GM18502 (cell line): Measurements from ENCODE around the gene ADPRM.
"Not testable (repeated sequence)": the region's sequence is repeated elsewhere in the genome, so short reads cannot be mapped to it uniquely, and the experiment has no call there.

Experiments
- ATAC-seq: cut with Tn5 transposase; IDR thresholded peaks from one replicate; pipeline ENCODE4 v1.9.1; 2021; ENCODE audit warnings: mild to moderate bottlenecking; ENCODE audit not compliant: unreplicated experiment, poor library complexity

The ADPRM gene

DNA sequence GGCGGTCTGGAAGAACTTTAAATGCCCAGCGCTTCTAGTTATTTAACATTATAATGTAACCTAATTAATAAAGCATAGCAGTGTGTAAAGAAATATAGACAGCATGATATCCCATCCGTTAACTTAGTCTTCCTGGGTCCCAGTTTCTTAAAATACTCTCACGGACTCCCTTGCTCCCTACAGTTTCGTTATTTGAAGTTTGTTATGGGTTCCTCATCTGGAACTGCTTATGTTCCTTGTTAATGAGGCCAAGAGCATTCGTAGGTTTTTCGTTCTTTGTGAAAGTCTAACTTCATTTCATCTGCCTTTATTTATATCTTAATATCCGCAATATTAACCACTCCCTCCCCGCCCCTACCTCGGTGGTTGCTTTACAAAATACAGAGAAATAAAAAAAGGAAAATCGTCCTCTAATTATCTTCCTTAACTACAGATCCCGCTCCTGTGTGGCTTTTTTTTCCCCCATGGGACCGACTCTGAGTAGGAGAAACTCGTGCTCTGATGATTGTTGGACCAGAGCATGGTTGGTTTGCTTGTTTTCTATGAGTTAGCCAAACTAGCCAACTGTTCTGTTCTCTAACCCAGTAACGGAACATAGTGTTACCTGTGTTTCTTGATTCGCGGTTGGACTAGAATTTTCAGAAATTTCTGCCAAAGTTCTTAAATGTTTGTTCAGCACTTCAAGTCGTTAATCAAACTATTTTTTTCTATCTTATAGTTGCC, 863 bp downstream of the ADPRM start:
- no peak for ATAC-seq

DNA sequence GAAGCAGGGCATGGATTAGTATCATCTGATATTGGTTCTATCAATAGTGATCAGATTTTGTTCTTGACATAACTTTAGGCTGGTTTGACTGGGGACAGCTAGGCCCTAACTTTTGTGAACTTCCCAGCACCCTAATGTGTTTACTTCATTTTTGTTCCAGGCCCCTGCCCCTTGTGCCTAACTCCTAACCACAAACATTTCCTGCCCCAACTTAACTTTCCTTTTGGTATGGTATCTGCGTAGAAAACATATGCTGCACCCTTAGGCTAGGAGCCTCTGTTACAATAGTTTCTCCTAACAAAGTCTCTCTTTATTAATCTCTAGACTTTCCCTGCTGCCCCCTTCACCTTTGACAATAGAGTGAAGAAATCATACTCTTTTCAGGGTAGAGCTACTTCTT, 2.5 kb downstream of the ADPRM start:
- no peak for ATAC-seq

DNA sequence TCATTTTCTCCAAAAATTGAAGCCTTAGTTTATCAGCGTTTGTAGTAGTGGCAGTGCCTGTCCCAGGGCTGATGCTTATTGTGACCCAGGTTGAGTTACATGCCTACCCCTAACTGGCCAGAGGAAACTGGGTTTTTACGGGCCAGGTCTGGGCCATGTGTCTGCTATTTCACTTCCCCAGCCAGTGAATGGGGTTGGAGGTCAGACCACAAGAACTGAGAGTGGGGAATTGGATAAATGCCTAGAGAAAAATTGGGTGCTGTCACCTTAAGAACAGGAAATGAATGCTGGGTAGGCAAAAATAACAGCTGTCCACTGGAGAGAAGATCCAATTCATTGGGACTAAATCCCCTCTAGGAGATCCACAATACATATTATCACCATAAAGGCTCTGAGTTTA, 5.2 kb downstream of the ADPRM start:
- ATAC-seq, result no peak

DNA sequence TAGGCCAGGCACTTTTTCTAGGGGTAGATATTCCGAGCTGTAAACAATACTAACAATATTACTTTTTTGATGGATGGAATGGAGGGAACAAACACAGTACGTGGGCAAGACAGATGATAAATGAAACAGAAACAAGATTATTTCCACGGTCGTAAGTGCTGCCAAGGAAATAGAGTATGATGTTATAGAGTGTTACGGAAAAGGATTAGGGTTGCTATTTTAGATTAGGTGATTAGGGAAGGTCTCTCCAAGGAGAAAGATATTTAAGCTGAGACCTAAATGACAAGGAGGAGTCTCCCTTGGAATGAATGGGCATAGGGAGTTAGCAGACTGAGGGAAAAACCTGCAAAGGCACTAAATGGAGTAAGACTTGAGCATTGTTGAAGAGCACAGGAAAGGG, 8.3 kb downstream of the ADPRM start:
- ATAC-seq, result no peak

DNA sequence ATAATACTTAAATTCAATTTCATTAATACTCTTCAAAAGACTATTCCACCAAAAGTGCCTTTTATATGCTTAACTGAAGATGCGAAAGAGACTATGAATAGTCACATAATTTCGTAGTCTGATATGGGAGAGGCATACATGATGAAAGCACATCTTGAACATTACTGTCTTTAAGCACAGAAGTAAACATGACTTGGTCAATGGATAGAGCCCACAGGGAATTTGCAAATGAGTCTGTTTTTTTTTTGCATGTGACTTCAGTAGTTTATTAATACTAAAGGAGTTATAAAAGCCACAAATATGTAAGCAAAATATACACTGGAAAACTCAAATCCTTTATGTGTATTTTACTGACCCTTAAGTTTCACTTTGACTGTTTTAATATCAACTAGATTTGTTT, 15.9 kb downstream of the ADPRM start:
- no peak for ATAC-seq

DNA sequence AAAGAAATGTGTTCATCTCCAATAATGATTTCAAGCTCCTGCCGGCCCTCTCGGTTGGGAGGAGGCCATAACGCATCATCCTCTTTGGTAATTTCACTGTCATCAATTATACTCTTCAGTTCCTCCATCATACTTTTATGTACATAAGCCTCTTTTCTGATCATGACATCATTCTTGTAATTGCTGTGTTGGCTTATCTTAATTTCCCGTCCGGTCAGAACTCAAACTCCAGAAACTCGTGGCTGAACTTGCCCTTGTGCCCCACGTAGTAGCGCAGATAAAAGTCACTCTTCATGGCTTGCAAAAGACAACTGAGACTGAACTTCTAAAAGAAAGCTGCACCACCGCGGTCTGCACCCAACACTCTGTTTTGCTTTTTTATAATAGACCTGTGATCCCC, 18.8 kb downstream of the ADPRM start:
- ATAC-seq, result no peak

DNA sequence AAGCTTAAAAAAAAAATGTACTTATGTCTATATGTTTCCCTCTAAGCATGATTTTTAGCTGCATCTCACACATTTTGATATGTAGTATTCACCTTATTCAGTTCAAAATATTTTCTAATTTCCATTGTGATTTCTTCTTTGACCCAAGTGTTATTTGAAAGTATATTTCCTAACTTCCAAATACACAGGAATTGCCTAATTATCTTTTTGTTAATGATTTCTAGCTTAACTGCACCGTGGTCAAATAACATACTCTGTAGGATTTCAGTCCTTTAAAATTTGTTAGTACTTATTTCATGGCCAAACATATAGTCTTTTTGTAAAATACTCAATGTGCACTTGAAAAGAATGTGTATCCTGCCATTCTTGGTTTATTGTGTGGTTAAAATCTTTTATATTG, 21.2 kb downstream of the ADPRM start:
- ATAC-seq, result no peak

DNA sequence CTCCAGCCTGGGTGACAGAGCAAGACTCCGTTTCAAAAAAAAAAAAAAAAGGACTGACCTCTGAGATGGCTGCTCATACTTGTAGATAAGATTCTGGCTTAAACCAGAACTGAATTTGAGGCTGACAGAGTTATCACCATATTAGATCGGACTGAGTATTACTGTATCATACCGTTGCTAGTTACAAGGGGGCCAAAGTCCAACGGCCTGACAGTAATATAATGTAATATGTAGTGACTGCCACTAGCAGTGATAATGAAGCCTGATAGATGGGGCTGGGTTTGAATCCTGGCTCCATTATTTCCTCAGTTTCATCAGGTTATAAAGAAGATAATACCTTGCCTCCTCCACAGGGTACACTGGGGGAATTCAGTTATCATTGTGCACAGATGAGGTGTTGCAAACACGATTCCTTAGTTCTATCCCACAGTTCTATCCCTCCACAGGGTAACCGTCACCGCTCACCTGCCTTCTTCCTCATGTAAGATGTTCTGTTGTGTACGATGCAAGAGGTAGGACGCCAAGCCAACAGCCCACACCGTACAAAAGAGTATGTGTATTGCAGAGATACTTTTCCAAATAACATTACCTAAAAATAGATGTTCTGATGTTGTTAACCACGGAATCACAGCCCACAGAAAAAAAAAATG, 27.3 kb downstream of the ADPRM start:
- no peak for ATAC-seq

DNA sequence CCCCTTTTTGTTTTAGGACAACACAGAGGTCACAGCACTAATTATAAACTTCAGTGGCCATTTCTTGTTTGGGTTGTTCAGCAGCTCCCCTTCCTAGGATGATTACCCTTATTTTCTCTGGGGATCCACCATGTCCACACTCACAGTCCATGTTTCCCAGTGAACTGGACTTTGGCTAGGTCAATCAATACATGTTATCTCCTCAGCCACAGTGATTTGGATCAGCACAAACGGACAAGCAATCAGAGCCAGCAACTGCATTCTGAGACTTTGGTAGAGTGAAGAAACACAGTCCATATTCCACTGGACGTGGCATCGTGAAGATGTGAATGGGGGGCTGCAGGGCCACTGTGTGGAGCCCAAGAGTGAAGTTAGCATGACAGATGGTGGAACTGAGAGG, 27.9 kb downstream of the ADPRM start:
- no peak for ATAC-seq

DNA sequence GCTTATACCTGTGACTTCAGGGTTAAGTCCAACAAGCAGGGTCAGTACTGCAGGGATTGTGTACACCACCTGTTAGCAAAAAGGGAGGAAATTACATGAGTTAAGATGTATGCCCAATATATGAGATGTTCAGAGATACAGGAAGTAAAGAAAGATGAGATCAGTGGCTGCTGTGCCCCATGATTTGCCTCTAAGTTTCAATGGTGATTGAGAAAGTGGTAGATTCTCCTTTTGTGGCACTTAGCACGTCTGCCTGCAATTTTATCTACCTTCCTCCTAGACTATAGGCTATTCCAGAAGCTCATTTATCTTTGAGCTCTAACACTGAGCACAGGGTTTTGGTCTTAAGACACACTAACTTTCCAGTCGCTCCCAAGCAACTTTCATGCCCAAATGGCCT, 28.8 kb downstream of the ADPRM start:
- ATAC-seq, result no peak

DNA sequence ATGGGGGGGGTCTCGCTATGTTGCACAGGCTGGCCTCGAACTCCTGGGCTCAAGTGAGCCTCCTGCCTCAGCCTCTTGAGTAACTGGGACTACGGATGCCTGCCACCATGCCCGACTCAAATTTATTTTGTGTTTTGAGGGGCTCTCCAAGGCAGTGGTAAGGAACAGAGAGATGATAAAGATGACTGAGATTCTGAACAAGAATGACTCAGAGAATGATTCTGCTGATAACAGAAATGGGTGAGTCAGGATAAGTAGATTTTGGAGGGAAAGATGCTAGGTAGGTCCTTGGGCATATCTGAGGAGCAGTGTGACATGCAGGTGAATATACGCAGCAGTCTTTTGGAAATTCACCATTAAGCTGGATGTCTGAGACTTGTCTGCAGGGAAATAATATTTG, 29.8 kb downstream of the ADPRM start:
- ATAC-seq, result no peak

DNA sequence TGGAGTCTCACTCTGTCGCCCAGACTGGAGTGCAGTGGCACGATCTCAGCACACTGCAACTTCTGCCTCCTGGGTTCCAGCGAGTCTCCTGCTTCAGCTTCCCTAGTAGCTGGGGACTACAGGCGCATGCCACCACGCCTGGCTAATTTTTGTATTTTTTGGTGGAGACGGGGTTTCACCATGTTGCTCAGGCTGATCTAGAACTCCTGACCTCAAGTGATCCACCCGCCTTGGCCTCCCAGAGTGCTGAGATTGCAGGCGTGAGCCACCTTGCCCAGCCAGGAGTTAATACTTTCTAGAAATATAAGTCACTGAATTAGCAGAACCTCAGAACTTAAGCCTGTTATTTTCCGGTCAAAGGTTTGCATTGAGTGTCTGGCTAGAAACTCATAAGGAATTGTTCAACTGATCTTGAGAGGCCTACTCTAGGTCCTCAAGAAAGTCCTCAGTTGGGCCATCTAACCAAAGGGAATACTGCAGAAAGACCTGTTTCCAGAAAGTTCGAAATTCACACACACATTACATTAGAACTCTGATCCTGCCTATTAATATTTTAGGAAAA, 31.0 kb downstream of the ADPRM start:
- ATAC-seq, result no peak

DNA sequence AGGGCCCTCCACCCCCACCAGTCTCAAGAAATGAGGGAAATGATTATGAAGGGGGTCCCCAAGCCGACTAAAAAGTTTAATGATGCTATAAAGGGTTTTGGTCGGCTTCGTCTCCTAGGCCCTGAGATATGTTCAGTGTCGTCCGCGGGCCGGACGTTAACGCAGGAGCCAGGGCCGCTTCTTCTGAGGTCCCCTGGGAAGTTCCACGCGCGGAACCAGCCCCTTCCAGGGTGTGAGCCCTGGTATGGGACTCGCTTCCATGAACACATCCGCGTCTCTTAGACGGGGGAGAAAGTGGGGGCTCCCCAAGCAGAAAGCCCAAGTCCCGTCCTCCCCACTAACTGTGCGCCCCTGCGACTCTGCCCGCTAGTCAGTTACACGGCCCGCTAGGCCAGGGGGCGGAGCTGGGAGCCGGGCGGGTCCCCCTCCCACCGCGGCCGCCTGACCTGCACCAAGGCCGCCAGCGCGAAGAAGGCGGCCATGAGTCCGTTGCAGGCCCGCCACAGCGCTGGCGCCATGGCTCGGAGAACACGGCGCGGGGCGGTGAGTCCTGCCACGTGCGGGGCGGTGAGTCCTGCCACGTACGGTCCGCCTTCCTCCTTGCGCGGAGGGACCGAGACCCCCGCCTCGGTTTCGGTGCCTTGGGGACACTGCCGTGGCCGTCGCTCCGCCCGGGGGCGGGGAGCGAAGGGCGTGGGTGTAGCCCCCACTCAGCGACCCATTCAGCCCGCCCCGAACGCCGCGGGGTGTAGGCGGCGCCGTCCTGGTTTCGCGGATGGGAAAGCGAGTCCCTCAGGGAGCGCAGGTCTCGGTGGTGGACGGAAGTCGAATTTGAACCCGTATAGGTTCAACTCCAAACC, 32.2 kb downstream of the ADPRM start, which contains the start of gene TMEM220:
Gene TMEM220, minus strand, starts transcription at position 690 of the 860 bp plus-strand sequence. Its CDS starts 172 bp downstream, at position 518.
- peak; percentile 74 for ATAC-seq

DNA sequence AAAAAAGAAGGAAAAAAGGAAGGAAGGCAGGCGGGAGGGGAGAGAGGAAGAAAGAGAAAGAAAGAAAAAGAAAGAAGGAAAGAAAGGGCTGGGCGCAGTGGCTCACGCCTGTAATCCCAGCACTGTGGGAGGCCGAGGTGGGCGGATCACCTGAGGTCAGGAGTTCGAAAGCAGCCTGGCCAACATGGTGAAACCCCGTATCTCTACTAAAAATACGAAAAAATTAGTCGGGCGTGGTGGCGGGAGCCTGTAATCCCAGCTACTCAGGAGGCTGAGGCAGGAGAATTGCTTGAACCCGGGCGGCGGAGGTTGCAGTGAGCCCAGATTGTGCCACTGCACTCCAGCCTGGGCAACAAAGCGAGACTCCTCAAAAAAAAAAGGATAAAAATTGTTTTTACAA, 32.9 kb downstream of the ADPRM start:
- ATAC-seq, result not testable (repeated sequence)

DNA sequence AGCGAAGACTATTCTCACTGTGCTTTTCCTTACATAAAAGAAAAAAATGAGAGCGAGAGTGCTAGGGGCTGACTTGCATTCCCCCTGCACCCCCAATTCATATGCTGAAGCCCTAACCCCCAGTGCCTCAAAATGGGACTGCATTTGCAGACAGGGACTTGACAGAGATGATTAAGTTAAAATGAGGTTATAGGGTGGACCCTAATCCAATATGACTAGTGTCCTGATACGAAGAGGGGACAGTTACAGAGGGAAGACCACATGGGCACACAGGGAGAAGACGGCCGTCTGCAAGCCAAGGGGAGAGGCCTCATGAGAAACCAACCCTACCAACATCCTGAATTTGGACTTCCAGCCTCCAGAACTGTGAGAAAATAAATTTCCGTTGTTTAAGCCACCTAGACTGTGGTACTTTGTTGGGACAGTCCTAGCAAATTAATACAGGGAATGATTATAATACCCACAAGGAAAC, 34.0 kb downstream of the ADPRM start:
- no peak for ATAC-seq

DNA sequence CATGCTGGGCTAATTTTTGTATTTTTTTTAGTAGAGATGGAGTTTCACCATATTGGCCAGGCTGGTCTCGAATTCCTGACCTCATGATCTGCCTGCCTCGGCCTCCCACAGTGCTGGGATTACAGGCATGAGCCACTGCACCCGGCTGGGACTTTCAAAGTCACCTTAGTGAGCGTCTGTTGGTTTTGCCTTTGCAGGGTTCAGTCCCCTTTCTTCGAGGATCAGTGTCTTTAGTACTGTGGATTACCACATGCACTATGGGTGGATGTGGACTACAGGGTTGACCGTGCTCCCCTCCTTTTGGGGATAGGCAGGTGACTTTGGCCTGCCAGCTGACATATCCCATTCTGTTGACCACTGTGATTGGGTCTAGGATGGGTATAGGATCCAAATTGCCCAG, 34.7 kb downstream of the ADPRM start:
- not testable (repeated sequence) for ATAC-seq

DNA sequence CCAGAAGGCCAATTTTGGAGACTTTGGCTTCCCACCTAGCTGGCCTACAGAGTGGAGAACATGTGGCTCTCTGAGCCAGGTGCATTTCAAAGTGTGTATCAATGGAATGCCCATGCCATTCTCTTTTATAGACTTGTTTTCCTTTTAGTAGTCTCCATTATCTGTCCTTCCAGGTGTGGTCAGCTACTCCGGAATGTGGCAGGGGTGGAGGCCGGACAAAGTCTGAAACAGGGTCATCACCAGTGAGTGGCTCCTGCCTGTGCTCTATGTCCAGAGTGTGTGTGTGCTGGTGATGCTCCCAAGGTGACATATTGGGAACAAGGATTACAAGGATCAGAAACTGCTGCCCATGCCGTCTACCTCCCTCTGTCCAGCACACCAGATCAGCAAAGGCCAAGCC, 36.3 kb downstream of the ADPRM start:
- no peak for ATAC-seq

DNA sequence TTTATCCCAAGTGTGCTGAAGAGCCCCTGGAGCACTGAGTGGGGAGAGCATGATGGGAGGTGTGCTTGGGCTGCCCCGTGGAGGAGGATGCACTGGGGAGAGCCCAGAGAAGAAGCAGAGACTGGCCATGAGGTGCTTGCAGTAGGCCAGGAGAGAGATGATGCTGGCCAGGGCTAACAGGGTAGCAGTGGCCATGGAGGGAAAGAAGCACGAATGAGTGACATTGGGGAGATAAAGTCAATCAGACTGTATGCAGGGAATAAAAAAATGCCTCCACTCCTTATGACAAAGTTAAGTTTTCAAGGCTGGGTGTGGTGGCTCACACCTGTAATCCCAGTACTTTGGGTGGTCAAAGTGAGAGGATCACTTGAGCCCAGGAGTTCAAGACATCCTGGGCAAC, 37.9 kb downstream of the ADPRM start:
- no peak for ATAC-seq

DNA sequence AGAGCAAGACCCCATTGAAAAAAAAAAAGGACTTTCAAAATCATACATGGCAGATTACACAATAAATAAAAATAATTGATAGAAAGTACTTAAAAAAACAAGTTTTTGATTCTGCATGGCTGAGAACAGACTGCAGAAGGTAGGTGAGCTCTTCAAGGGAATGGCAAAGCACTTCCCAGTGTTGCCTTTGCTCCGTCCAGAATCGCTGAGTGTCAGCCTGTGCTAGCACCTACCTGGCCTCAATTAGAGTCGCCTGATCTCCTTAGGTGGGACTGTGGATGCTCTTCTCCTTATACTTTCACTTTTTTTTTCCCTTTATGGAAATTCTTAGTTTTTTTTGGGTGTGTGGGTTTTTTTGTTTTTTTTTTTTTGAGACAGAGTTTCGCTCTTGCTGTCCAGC, 38.4 kb downstream of the ADPRM start:
- no peak for ATAC-seq

DNA sequence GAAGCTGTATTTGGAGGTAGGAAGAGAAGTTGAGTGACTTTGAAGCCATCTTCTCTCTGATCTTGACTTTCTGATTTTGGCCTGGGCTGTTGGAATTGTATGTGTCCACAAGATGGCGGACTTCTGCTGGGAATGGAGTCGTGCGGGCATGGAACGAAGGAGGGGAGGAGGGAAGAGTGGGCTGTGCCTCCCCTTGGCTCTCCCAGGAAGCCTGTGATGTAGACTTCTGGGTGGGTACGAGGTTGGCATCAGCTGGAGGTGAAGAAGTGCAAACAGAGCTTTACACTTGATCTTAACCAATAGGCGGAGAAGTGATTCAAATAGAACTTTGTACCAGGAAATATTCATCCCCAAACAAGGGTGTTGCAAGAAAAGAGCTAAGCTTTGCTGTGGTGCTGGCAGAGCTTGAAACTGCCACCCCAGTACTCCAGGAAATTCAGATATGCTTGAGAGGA, 39.8 kb downstream of the ADPRM start:
- ATAC-seq, result no peak

DNA sequence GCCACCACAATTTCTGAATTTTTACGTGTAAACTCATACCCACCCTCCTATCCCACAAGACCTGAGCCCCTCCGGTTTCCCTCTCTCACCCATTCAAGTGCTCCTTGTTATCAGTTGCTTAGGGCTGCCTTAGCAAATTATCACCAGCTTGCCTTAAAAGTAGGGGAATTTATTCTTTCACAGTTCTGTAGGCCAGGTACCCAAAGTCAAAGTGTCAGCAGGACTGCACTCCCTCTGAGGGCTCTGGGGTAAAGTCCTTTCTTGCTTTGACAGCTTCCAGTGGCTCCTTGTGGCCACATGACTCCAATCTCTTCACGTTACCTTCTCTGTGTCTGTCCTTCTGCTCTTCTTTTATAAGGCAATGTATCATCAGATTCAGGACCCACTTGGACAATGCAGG, 40.3 kb downstream of the ADPRM start:
- no peak for ATAC-seq
